Mucosa of descending colon (tissue), 3 donors: Measurements from ENCODE around the gene PRR33. TPM values are rescaled to one million over a fixed set of nuclear protein-coding genes. Genes with fewer than 3 reads are reported as not detected.

Experiments used
- ATAC-seq: fragments of 200-7000 bp; cut with Tn5 transposase; one replicate; pipeline ENCODE4 v1.9.1; 2020; ENCODE audit warnings: mild to moderate bottlenecking, moderate library complexity
- DNase-seq, 3 donors: peaks; one replicate each; pipeline ENCODE4 v3.0.0-alpha.2; 2020
- H3K36me3 ChIP-seq: fragments of 200-600 bp; one replicate; pipeline ENCODE4 v1.8.0; 2021; ENCODE audit warnings: low read depth, mild to moderate bottlenecking
- H3K4me1 ChIP-seq: fragments of 200-600 bp; one replicate; pipeline ENCODE4 v1.8.0; 2021; ENCODE audit warnings: low read depth, mild to moderate bottlenecking
- H3K4me3 ChIP-seq: fragments of 200-600 bp; one replicate; pipeline ENCODE4 v1.8.0; 2021; ENCODE audit warnings: mild to moderate bottlenecking
- H3K9me3 ChIP-seq: fragments of 200-600 bp; one replicate; pipeline ENCODE4 v1.8.0; 2021; ENCODE audit warnings: mild to moderate bottlenecking
- intact Hi-C, 2 donors: fragments of 100-400 bp; cut with DNase I in 1 of 2; cut with micrococcal nuclease in 1 of 2; formaldehyde crosslinking; loops; one replicate each; pipeline versions ENCODE4 v1.11.0 to v1.11.1; 2022; cut with DNase I, micrococcal nuclease
- total RNA-seq, 3 donors: library from RNA; stranded (reverse); fragmentation: NEBNext Ultra II Directional in 2 of 3; extraction: Animal tissue kit (Norgen Biotek cat#: 25700) in 2 of 3; gene quantifications; one replicate each; pipeline versions ENCODE4 v1.2.1 to v1.2.4, GENCODE V29; 2021 to 2023
- TF ChIP-seq, protein P1 (sequence below): fragments of 200-600 bp; IDR thresholded peaks from one replicate; pipeline ENCODE4 v1.8.0; 2022; ENCODE audit warnings: antibody characterized with exemption, mild to moderate bottlenecking
- donor health status: DM: no; HTN: no; CAD: no; lungs with moderate emphysema.
- donor health status: DM: no; HTN: no; CAD: no.
- donor health status: DM: no; HTN: yes; CAD: no.

PRR33 gene
- total RNA-seq, 3 donors from 2014 or later: not detected

DNA sequence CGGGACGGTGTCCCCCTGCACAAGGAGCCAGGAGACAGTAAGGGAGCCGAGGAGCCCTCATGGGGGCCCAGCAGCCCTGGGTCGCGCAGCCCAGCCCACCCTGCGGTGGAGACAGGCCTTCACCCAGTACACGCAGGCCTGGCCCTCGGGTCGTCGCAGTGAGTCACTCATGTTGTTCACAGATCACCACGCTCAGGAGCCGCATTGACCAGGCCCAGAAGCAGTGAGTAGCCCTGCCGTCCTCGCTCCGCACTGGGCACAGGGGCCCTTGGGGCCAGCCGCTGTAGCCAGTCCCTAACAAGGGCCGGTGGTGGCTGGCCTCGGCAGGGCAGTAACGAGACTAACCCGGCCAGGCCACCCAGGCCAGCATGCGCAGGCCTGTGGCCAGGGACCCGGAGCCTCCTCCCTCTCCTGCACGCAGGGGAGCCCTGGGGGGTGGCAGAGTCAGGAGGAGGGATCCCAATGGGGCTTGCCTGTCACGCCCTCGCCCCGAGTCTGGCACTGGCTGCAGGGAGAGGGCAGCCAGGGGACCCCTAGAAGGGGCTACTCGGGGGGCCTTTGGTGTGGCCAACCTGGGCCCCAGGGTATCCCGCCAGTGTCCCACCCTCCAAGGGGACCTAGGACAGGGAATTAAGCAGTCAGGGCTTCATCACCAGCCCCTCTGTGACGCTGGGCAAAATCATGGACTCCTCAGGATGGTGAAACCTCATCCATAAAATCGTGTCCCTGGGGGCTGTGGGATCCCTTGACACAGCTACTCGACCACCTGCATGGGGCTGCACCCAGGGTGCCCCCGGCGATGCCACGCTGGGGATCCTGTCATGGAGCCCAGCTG, 45.3 kb upstream of the PRR33 start:
- ATAC-seq (no peak), DNase-seq (peak in 2 of 3 donors; percentile 14 to 37)
- Histone ChIP-seq H3K4me1 (no peaks in the 10 kb centered on the region), H3K4me3 (no peak overlapping the region), H3K9me3 (no peaks in the 10 kb centered on the region), H3K36me3 (no peaks in the 10 kb centered on the region)
- TF ChIP-seq, protein P1, sequence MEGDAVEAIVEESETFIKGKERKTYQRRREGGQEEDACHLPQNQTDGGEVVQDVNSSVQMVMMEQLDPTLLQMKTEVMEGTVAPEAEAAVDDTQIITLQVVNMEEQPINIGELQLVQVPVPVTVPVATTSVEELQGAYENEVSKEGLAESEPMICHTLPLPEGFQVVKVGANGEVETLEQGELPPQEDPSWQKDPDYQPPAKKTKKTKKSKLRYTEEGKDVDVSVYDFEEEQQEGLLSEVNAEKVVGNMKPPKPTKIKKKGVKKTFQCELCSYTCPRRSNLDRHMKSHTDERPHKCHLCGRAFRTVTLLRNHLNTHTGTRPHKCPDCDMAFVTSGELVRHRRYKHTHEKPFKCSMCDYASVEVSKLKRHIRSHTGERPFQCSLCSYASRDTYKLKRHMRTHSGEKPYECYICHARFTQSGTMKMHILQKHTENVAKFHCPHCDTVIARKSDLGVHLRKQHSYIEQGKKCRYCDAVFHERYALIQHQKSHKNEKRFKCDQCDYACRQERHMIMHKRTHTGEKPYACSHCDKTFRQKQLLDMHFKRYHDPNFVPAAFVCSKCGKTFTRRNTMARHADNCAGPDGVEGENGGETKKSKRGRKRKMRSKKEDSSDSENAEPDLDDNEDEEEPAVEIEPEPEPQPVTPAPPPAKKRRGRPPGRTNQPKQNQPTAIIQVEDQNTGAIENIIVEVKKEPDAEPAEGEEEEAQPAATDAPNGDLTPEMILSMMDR: no peak
- intact Hi-C loops: no loop called here

DNA sequence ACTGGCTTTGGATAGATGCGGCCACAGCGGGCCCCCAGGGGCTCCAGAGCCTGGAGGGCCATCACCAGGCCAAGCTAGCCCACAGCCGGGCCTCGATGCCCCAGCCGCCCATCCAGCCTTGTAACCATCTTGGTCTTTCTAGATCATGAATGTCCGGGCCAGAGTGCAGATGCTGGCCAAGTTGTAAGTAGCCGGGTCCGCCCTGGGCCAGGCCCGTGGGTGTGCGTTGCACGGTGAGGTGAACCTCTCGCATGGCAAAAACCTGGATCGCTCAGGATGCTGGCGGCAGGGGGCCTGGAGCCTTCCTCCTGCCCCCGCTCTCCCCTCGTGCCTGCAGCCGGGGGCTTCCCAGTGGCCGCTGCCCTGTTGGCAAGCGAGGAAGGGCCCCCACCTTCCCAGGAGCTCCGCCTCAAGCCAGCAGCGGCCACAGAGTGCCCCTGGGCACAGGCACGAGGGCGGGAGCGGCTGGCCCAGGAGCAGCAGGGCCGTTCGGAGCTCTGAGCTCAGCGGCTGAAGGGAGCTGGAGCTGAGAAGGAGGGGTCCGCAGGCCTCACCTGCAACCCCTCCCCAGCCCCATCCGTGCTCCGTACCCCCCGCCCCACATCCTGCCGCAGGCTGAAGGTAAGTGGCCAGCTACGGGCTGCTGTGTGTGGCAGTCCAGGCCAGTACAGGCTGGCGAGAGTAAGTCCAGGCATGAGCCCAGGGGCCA, 44.5 kb upstream of the PRR33 start:
- TF ChIP-seq, protein P1: no peak
- no peak for ATAC-seq
- intact Hi-C loops: no loop called here

DNA sequence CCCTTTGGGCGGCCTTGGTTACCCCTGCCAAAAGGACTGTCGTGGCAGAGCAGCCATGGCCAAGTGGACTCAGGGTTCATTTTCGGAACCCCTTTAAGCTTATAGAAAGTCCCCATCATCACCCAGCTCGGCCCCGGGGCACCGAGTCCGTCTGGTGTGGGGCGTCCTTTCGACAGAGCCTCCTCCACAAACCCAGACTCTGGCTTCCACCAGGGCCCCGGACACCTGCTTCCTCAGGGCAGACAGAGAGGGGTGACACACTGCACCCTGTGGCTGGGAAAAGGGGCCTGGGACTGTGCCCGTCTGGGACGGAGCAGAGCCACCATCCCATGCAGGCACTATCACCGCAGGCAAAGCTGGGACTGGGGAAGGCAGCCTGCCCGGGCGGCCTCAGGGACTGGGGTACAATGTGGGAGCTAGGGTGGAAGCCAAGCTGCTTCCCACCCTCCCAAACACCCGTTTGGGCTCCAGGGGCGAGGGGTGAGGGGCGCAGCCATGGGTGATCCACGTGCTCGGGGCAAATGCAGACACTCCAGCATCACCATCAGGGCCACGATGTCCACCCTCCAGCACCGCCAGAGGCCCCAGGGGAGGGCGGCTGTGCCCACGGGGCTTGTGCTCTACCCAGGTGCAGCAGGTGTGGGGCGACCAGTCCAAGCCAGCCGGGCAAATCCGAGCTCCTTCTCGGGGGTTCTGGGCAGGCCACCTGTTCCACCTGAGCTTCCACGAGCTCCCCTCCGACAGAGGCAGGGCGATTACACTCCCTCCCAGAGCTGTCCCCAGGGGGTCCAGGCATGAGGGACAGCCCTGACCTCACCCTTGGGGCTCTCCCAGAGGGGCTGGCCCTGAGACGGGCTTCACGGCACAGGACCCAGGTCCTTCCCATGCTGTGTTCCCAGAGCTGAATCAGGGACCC, 43.7 kb upstream of the PRR33 start:
- ATAC-seq: no peak
- H3K9me3 ChIP-seq: no peaks in the 10 kb centered on the region
- no peak overlapping the region for H3K4me3 ChIP-seq
- TF ChIP-seq, protein P1: no peak
- intact Hi-C loops: no loop called here
- DNase-seq: peak in 2 of 3 donors; percentile 8 to 22
- no peaks in the 10 kb centered on the region for H3K36me3 ChIP-seq
- H3K4me1 ChIP-seq: no peaks in the 10 kb centered on the region

More for the DNA sequence above, 44.5 kb upstream of the PRR33 start:
- H3K4me3 ChIP-seq: no peak overlapping the region
- no peaks in the 10 kb centered on the region for H3K36me3 ChIP-seq
- no peaks in the 10 kb centered on the region for H3K9me3 ChIP-seq
- peak in 1 of 3 donors; percentile 37 for DNase-seq
- H3K4me1 ChIP-seq: no peaks in the 10 kb centered on the region

DNA sequence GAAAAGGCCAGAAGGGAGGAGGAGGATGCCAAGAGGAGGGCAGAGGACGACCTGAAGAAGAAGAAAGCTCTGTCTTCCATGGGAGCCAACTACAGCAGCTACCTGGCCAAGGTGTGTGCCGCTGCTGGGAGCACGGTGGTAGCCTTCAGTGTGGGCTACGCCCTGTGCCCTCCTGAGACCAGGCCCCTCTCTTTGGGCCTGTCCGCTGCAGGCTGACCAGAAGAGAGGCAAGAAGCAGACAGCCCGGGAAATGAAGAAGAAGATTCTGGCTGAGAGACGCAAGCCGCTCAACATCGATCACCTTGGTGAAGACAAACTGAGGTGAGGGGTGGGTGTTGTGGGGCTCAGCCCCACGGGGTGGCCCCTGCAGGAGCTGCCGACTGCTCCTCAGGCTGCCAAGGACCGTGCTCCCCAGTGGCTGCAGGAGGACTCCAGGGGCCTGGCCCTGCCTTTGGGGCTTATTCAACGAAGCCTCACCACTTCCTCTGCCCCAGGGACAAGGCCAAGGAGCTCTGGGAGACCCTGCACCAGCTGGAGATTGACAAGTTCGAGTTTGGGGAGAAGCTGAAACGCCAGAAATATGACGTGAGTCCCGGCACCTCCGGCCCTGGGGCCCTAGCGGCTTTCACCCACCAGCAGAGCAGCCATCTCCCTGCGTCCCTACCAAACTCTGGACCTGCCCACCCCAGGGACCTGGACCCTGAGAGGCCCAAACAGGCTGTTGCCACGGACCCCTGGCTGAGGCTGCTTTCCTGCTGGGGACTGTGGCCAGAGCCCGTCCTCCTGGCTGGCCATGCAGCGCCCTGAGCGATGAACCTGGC, 42.9 kb upstream of the PRR33 start:
- TF ChIP-seq, protein P1: no peak
- intact Hi-C loops: no loop called here
- peak in 1 of 3 donors; percentile 31 for DNase-seq
- no peaks in the 10 kb centered on the region for H3K36me3 ChIP-seq
- no peaks in the 10 kb centered on the region for H3K4me1 ChIP-seq
- no peak for ATAC-seq
- no peaks in the 10 kb centered on the region for H3K9me3 ChIP-seq
- H3K4me3 ChIP-seq: no peak overlapping the region
